ENCODE results near the gene FYN.

Gene FYN

GRCh38 chr6:111922454-111923297 is 49.4 kb upstream of the FYN start (continued):
- TF ChIP-seq ZNF677 (tag by site-specific recombination; IDR thresholded peaks at IDR 0.05) = no peak
- TF ChIP-seq KLF10 (tag by site-specific recombination; IDR thresholded peaks at IDR 0.05) = peak; percentile 75
- no peak for TF ChIP-seq ZNF239 (tag by site-specific recombination; IDR thresholded peaks at IDR 0.05)
- peak; percentile 83; the same call in 1 of the 2 replicates for TF ChIP-seq ZSCAN23 (tag by site-specific recombination; IDR thresholded peaks at IDR 0.05)
- TF ChIP-seq ZEB2 (tag by site-specific recombination; IDR thresholded peaks at IDR 0.05) = peak; percentile 97
- TF ChIP-seq ZNF18 (tag by site-specific recombination; IDR thresholded peaks at IDR 0.05) = no peak
- 0 out of 2 replicates have a peak, but pooled peaks have one; percentile 61 for TF ChIP-seq ZNF558 (tag by site-specific recombination; IDR thresholded peaks at IDR 0.05)
- no peak for TF ChIP-seq ZNF433 (tag by site-specific recombination; IDR thresholded peaks at IDR 0.05; ENCODE audit: low read depth)
- no peak for TF ChIP-seq ZNF292 (tag by site-specific recombination; IDR thresholded peaks at IDR 0.05; ENCODE audit: borderline replicate concordance, low read depth)
- no peak for TF ChIP-seq ZNF830 (tag by site-specific recombination; IDR thresholded peaks at IDR 0.05; ENCODE audit: low read depth)
- no peak for TF ChIP-seq ZNF248 (tag by site-specific recombination; IDR thresholded peaks at IDR 0.05)
- no peak for TF ChIP-seq PRDM1 (tag by site-specific recombination; IDR thresholded peaks at IDR 0.05)
- no peak for TF ChIP-seq ZNF112 (tag by site-specific recombination; IDR thresholded peaks at IDR 0.05)
- no peak for TF ChIP-seq ZNF621 (tag by site-specific recombination; IDR thresholded peaks at IDR 0.05)
- no peak for TF ChIP-seq ZNF184 (tag by site-specific recombination; IDR thresholded peaks at IDR 0.05)
- no peak for TF ChIP-seq KLF7 (tag by site-specific recombination; IDR thresholded peaks at IDR 0.05; ENCODE audit: borderline replicate concordance)
- no peak for TF ChIP-seq ZNF654 (tag by site-specific recombination; IDR thresholded peaks at IDR 0.05; ENCODE audit: low read depth)
- 0 out of 2 replicates have a peak, but pooled peaks have one; percentile 38 for TF ChIP-seq ZNF324 (tag by site-specific recombination; IDR thresholded peaks at IDR 0.05)
- TF ChIP-seq ZSCAN18 (tag by site-specific recombination; IDR thresholded peaks at IDR 0.05) = peak; percentile 72; the same call in 1 of the 2 replicates
- TF ChIP-seq ZNF394 (tag by site-specific recombination; IDR thresholded peaks at IDR 0.05; ENCODE audit: borderline replicate concordance) = peak; percentile 55
- TF ChIP-seq ZNF23 (tag by site-specific recombination; IDR thresholded peaks at IDR 0.05; ENCODE audit: borderline replicate concordance) = no peak
- peak; percentile 45; the same call in 1 of the 2 replicates for TF ChIP-seq ZNF664 (tag by site-specific recombination; IDR thresholded peaks at IDR 0.05)
- no peak for TF ChIP-seq ZNF610 (tag by site-specific recombination; IDR thresholded peaks at IDR 0.05; ENCODE audit: borderline replicate concordance)
- no peak for TF ChIP-seq ZNF121 (tag by site-specific recombination; IDR thresholded peaks at IDR 0.05)
- TF ChIP-seq ZBTB11 (tag by site-specific recombination; conservative IDR thresholded peaks at IDR 0.05; ENCODE audit: low read depth) = no peak
- TF ChIP-seq SP2 (tag by site-specific recombination; IDR thresholded peaks at IDR 0.05) = no peak
- peak; percentile 93 for TF ChIP-seq ATF2 (tag by site-specific recombination; IDR thresholded peaks at IDR 0.05; ENCODE audit: low read depth)
- no peak for TF ChIP-seq ZNF274 (IDR thresholded peaks at IDR 0.05; ENCODE audit: low read length)
- TF ChIP-seq ZNF274 (tag by site-specific recombination; IDR thresholded peaks at IDR 0.05; ENCODE audit: borderline replicate concordance) = no peak
- no peak for TF ChIP-seq ZNF280C (tag by site-specific recombination; IDR thresholded peaks at IDR 0.05)

Measured in HEK293 (cell line).